K562 (cell line): ENCODE measurements around the gene FKBP8. TPM values are rescaled to one million over a fixed set of nuclear protein-coding genes. Genes with fewer than 3 reads are reported as not detected.

Source experiments
- E2F6 ChIP-seq, 2 experiments: IDR thresholded peaks; 2 replicates each; pipeline ENCODE4 v1.6.1; 2011; ENCODE audit warnings: borderline replicate concordance in 1 of 2, control low read depth in 1 of 2, low read depth in 1 of 2, low read length in 1 of 2, mild to moderate bottlenecking in 1 of 2, mixed read lengths in 1 of 2, moderate library complexity in 1 of 2; ENCODE audit not compliant: insufficient read depth in 1 of 2, insufficient read length in 1 of 2, poor library complexity in 1 of 2, severe bottlenecking in 1 of 2; ENCODE audit errors: extremely low read depth in 1 of 2
- HNRNPK ChIP-seq: fragments of 200-400 bp; formaldehyde crosslinking; IDR thresholded peaks from one replicate; pipeline ENCODE4 v1.6.1; 2018; ENCODE audit warnings: mild to moderate bottlenecking, low read depth, low read length; ENCODE audit not compliant: poor library complexity, severe bottlenecking
- IRF2 ChIP-seq: sonication (generic); formaldehyde crosslinking; IDR thresholded peaks from 2 replicates; pipeline ENCODE4 v1.8.1; 2022; ENCODE audit warnings: mild to moderate bottlenecking, missing genetic modification reagents
- MAZ ChIP-seq, 2 experiments: fragments of 450-650 bp in 1 of 2; sonication (generic) in 1 of 2; formaldehyde crosslinking; IDR thresholded peaks in 1 of 2; conservative IDR thresholded peaks in 1 of 2; 2 replicates each; pipeline versions ENCODE4 v1.4.0 to v1.5.0; 2020; ENCODE audit warnings: mild to moderate bottlenecking in 1 of 2, missing genetic modification reagents in 1 of 2
- MLLT1 ChIP-seq, 2 experiments: fragments of 450-650 bp; IDR thresholded peaks; 2 replicates each; pipeline ENCODE4 v1.6.1; 2016
- MTF1 ChIP-seq: fragments of 250-450 bp; sonication (Bioruptor Pico); IDR thresholded peaks from 2 replicates; pipeline ENCODE4 v1.9.0; 2021; ENCODE audit warnings: moderate library complexity, mild to moderate bottlenecking, inconsistent platforms, borderline replicate concordance
- NCOR1 ChIP-seq: fragments of 450-650 bp; IDR thresholded peaks from 2 replicates; pipeline ENCODE4 v1.6.1; 2016; ENCODE audit warnings: mild to moderate bottlenecking, moderate library complexity
- POLR2AphosphoS5 ChIP-seq: IDR thresholded peaks from 2 replicates; pipeline ENCODE4 v1.6.1; 2011; ENCODE audit warnings: mild to moderate bottlenecking, low read depth, low read length, moderate library complexity; ENCODE audit not compliant: control insufficient read depth, insufficient read depth
- RBFOX2 ChIP-seq: fragments of 200-400 bp; formaldehyde crosslinking; IDR thresholded peaks from 2 replicates; pipeline ENCODE4 v1.6.1; 2017; ENCODE audit warnings: low read depth, mild to moderate bottlenecking, low read length, moderate library complexity
- TBL1XR1 ChIP-seq, 2 experiments: IDR thresholded peaks; 2 replicates each; pipeline ENCODE4 v1.6.1; 2012; ENCODE audit warnings: improper control_type of control experiment in 2 of 2, low read length in 2 of 2, mild to moderate bottlenecking in 1 of 2
- XRCC4 ChIP-seq: IDR thresholded peaks from one replicate; pipeline ENCODE4 v1.6.1; 2011; ENCODE audit not compliant: insufficient read depth, insufficient read length; ENCODE audit errors: extremely low read depth
- ZC3H11A ChIP-seq: IDR thresholded peaks from 2 replicates; pipeline ENCODE4 v1.6.1; 2012; ENCODE audit warnings: low read depth, low read length, improper control_type of control experiment
- ZFP91 ChIP-seq: sonication (generic); formaldehyde crosslinking; IDR thresholded peaks from 2 replicates; pipeline ENCODE4 v1.8.0; 2022; ENCODE audit warnings: mild to moderate bottlenecking, missing genetic modification reagents
- ZNF384 ChIP-seq: IDR thresholded peaks from 2 replicates; pipeline ENCODE4 v1.6.1; 2012; ENCODE audit warnings: low read depth, low read length, improper control_type of control experiment
- ZNF445 ChIP-seq: fragments of 250-450 bp; sonication (Bioruptor Pico); IDR thresholded peaks from 2 replicates; pipeline ENCODE4 v1.4.0; 2020; ENCODE audit warnings: low read depth, mild to moderate bottlenecking, moderate library complexity
- ZNF609 ChIP-seq: sonication (generic); formaldehyde crosslinking; IDR thresholded peaks from 2 replicates; pipeline ENCODE4 v1.8.1; 2023; ENCODE audit warnings: missing genetic modification reagents, mild to moderate bottlenecking, borderline replicate concordance
- polyA plus RNA-seq, 8 experiments: library from polyadenylated mRNA; depleted of rRNA in 4 of 8; stranded (reverse) in 5 of 8; unstranded in 3 of 8; fragments of >200 nt; fragmentation: Nextera tagmentation in 2 of 8; fragmentation: Illumina TruSeq in 1 of 8; extraction: Ambion mirVana in 2 of 8; extraction: Trizol in 1 of 8; gene quantifications; 2 replicates each; pipeline versions ENCODE4 v1.2.1 to v1.2.3, GENCODE V29; 2011 to 2014; ENCODE audit warnings: inconsistent platforms in 1 of 8, missing spikeins in 1 of 8
- total RNA-seq, 7 experiments: library from RNA; depleted of rRNA in 6 of 7; stranded (reverse); fragments of >200 nt in 6 of 7; fragmentation: Illumina TruSeq in 2 of 7; extraction: Trizol in 2 of 7; gene quantifications; 2 replicates each; pipeline versions ENCODE4 v1.2.1 to v1.2.3, GENCODE V29; 2011 to 2021; ENCODE audit warnings: low replicate concordance in 1 of 7

The FKBP8 gene
- total and polyA plus RNA-seq, 9 of the 15 experiments (the other 6 are each of a cell fraction or from before 2014, with no cell fraction given) = 0.46 to 236 (median 104) TPM

- TF ChIP-seq POLR2AphosphoS5 (peak; percentile 99), E2F6 (IDR thresholded peaks at IDR 0.05; ENCODE audit: borderline replicate concordance in 1 of 2, extremely low read depth in 1 of 2, insufficient read depth in 1 of 2, insufficient read length in 1 of 2, low read depth in 1 of 2, low read length in 1 of 2, poor library complexity in 1 of 2, severe bottlenecking in 1 of 2) (peak in 1 of 2 experiments; percentile 33), NCOR1 (peak; percentile 98), TBL1XR1 (IDR thresholded peaks at IDR 0.05; ENCODE audit: low read length in 2 of 2) (peak; percentile 41 to 95; a peak in 2 of 4 replicates), HNRNPK (no peak), RBFOX2 (peak; percentile 59), MTF1 (CRISPR knock-in tag) (no peak), IRF2 (CRISPR knock-in tag) (no peak), ZFP91 (CRISPR knock-in tag) (peak; percentile 88), XRCC4 (no peak), ZNF609 (CRISPR knock-in tag) (peak; percentile 97), MLLT1 (IDR thresholded peaks at IDR 0.05) (peak; percentile 28 to 50; a peak in 1 of 4 replicates), MAZ (CRISPR knock-in tag; conservative IDR thresholded peaks at IDR 0.05 in 1 of 2, IDR thresholded peaks at IDR 0.05 in 1 of 2) (peak; percentile 76 to 84), ZNF384 (peak; percentile 29), ZC3H11A (no peak), ZNF445 (CRISPR knock-in tag) (no peak)
Observed at GRCh38 chr19:18543814-18544475, 572 bp upstream of the FKBP8 start (continued).
